UCSD-AML1 (cell line): Measurements from ENCODE around the gene BBX.

Experiments
- DNase-seq: peaks from one replicate; lab custom pipeline; 2025; ENCODE audit not compliant: unreplicated experiment; lab: John Stamatoyannopoulos, UW

The BBX gene

DNA sequence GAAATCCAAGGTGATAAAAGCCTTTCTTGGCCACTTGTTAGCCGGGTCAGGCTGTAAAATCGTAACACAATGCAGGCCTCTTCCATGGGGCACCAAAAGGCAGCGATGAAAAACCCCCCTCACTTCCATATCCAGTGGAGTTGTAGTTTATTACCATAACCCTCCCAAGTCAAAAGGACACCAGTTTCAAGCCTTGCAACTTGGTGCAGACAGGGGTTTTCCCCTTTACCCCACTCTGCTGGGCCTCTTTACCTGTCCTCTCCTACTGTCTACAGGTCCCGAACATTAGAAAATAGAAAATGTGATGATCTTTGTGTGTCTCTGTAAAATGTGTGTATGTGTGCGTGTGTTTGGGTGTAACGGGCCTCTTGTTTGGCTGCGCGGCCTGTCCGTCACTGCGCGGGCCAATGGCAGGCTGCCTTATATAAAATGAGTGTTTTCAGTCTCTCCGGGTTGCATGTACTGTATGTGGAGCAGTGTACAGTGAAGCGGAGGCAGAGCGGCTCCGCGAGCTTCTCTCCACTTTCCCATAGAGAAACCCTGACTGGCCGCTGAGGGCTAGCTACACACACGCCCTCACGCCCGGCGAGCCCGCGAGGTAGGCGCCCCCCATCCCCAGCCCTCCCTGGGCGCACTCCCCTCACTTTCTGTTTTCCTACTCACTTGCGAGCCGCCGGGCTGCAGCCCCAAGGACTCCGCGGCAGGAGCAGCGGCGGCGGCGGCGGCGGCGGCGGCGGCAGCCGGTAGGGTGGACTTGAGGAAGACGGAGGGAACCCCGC is at the start of gene BBX:
BBX (plus strand) TSS at position 453 of the 779 bp plus-strand sequence. CDS start 187,499 bp downstream, outside the sequence.
- DNase-seq = peak; percentile 92

DNA sequence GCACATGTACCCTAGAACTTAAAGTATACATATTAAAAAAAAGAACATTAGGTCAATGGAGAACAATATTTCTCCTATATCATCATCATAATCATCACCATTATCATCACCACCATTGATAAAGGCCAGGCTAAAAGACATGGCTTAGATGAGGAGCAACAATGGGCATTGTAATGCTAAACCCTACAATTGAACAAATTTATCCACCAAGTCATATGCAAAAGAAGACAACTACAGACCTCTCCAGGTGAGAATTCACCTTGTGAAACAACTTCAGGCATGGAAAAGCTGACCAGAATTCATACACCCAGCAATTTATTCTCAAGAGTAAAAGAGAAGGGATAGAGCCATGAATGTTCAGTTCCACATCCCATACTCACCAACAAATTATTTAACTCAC is 46.3 kb upstream of the BBX start:
- no peak for DNase-seq

DNA sequence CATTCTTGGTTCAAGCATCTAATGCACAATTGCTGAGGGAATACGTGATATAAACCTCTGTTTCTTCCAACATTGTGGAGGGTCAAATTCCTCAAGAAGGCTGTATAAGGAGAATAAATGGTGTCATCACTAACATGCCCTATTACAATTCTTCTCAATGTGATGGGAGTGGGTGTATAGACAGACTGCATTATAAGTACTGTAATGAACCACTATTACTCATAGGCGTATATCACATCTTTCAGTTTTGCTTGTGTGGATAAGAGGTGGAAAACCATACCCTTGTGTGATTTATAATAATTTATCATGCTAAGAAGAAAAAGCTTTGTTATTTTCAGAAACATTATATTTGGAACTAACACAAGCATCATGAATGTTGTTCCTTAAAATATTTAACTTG is 35.3 kb upstream of the BBX start:
- no peak for DNase-seq

DNA sequence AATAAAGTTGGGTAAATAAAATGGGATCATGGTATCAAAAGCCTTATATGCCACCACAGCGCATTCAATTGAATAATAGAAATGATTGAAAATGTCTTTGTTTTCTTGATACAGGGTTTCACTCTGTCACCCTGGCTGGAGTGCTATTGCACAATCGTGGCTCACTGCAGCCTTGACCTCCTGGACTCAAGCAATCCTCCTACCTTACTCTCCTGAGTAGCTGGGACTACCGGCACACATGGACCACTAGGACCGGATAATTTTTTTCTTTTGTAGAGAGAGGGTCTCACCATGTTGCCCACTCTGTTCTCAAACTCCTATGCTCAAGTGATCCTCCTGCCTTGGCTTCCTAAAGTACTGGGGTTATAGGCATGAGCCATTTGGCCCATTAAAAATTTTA is 33.8 kb upstream of the BBX start:
- no peak for DNase-seq

DNA sequence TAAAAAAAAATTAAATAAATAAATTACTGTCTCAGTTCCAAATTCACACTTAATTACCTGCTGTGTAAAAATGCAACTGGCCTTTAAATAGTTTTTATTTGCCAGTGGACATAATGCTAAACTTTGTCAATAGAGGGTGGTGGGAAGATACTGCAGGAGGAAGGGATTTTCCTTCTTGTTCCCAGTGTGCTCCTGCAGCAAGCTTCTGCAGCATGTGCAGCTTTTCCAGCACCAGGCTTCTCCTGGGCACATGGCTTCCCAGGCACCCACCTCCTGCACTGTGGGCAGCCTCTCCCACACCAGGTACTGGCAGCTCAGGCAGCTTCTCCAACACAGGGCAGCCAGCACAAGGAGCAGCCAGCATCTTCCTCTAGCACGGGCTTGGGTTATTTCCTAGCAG is 29.6 kb upstream of the BBX start:
- no peak for DNase-seq

DNA sequence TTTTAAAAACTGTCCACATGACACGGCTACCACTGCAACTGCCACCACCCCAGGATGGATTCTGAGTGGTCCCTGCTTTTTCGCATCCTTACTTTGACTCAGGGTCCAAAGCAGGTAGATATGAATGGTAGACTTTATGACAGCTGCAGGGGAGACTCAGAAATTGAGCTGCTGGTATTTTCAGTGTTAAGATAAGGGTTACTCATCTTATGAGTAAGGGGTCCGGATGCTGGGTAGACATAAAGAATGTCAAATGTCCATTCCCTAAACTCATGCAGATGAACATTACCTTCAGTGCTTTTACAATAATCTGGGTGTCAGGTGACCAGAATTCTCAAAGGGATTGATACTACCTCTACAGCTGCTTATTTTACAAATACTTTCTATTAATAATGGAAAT is 25.9 kb upstream of the BBX start:
- no peak for DNase-seq

DNA sequence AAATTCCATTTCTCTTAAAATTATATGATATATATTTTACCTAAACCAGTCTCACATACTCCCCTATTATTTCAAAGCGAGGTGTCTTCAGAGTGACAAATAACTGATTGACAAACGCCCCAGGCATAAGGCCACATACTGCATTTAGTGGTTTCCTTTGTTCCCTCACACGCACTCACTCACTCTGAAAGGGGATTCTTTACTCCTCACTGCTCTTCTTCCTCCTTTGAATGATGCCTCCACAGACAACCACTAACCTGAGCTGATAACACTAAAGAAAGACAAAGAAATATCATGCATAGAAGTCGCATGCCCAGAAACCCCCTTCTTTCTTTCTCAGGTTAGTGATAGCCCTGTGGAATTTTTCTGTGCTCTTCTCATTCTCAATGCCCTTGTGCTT is 24.1 kb upstream of the BBX start:
- no peak for DNase-seq

DNA sequence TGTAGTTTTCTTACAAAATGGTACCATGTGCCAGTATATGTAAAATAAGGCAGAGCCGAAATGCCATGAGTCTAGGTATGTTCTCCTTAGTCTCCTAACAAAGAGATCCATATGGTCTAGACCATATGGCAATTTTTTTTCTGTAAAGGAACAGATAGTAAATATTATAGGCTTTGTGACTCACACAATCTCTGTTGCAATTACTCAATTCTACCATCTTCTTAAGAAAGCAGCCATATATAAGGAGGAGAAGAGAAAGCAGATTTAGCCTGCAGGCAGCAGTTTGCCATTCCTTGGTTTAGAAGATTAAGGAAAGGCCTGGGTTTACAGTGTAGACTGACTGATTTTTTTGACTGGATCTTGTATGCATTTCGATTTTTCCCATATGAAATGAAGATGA is 16.3 kb upstream of the BBX start:
- DNase-seq = no peak

DNA sequence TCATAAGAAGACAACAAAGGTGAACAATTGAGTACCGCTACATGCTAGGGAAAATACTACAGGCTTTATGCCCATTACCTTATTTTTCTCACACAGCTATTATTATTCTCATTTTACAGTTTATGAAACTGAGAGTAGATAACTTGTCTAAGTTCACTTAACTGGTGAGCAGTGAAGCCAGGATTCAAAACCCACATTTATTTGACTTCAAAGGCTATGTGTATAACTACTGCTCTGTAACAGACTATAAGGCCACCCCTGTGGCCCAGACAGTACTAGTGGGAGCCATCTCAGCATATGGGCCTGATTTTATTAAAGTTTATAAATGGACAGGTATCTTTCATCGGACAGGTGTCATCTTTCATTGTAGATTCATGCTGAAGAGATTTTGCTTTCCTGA is 14.4 kb upstream of the BBX start:
- DNase-seq = no peak

DNA sequence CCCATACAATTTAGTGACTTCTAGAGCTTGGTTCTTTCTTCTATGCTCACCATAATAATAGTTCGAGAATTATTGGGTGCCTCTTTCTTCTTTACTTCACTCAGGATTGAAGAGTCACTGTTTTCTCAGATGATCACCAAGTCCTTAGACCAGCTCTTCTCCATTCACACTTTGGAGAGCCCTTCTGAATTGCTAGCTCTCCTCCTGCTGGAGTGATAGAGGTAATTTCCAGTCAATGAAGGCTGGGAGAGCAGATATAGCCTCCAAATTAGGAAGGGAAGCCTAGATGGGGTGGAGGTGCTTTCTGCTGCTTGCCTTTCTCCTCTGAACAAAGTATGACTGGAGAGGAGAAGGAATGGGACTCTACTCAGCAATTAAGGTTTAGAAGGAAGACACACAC is 10.7 kb upstream of the BBX start:
- DNase-seq = no peak

DNA sequence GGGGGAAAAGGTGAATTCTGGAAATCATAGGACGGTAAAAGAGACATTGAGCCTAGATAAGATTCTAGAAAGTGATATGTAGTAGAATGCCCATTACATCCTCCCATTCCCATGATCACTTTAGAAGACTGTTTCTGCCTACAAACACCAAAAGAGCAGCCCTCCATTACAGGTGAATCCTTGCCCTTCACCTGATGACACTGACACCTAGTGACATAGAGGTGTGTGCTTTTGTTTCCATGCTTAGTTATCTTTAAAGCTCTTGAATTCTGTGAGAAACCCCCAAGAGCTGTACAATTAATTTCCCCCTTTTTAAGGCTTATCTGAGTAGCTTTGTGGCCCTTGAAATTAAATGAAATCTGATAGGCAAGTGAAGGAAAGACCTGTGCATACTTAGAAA is 8.3 kb upstream of the BBX start:
- no peak for DNase-seq

DNA sequence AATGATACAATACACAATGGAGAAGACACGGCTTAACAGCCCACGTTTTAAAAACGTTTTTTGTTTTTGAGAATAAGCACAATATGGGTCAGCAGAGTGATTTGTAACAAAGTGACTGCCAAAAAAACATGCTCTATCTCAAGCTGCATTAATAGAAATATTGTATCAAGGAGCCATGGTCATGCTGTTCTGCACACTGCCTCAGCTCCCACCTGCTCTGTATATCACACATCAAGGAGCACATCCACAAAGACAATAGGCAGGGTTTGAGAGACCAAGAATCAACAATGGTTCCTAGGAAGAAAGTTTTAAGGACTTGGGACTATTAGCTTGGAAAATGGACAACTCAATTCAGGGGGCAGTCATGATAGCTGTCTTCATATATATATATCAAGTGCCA is 6.3 kb upstream of the BBX start:
- DNase-seq = no peak

DNA sequence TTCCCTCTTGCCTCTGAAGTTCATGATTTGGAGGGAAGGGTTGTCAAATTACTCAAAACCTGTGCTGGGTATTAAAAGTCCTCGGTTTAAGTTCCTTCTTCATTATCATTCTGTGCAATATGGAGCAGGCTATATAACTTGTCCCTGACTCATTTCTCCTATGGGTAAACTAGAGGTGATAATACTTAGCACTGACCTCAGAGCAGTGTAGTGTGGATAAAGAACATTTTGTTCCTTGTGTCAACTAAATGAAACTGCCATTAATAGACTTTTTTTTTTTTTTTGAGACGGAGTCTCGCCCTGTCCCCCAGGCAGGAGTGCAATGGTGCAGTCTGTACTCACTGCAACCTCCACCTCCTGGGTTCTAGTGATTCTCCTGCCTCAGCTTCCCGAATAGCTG is 2.2 kb upstream of the BBX start:
- DNase-seq = no peak

DNA sequence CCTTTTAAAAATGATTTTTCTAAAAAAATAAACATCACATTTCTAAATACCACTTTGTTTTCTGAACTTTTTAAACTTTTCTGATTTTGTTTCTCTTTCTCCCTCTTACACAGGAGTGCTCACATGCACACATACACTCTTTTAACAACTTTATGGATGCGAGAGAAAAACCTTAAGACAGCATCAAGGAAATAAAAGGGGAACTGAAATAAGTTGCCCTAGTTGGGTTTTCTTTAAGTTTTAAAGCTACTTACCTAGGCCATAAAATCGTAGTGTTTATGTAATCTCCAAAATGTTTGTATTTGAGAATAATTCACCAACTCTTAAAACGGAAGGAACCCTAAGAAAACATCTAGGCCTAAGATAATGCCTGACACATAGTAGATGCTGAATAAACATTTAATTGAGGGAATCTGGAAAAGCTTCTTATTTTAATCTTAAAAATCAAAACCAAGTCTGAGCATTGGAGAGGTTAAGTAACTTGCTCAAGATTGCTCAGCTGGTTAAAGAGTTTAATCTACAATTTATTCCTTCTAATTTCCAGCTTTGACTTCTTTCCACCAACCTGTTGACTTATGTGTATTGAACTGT is 1.2 kb upstream of the BBX start:
- DNase-seq = no peak

DNA sequence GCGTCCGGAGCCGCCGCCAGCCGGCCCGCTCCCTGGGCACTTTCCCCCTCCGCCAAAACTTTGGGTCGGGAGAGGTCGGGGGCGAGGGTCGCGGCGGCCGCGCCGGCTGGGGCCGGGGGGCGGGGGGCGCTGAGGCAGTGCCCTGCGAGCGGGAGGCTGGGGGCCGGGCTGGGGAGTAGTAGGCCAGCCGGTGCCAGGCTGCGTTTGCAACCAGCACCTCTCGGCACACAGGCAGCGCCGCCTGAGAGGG is 452 bp downstream of the BBX start:
- DNase-seq = no peak

DNA sequence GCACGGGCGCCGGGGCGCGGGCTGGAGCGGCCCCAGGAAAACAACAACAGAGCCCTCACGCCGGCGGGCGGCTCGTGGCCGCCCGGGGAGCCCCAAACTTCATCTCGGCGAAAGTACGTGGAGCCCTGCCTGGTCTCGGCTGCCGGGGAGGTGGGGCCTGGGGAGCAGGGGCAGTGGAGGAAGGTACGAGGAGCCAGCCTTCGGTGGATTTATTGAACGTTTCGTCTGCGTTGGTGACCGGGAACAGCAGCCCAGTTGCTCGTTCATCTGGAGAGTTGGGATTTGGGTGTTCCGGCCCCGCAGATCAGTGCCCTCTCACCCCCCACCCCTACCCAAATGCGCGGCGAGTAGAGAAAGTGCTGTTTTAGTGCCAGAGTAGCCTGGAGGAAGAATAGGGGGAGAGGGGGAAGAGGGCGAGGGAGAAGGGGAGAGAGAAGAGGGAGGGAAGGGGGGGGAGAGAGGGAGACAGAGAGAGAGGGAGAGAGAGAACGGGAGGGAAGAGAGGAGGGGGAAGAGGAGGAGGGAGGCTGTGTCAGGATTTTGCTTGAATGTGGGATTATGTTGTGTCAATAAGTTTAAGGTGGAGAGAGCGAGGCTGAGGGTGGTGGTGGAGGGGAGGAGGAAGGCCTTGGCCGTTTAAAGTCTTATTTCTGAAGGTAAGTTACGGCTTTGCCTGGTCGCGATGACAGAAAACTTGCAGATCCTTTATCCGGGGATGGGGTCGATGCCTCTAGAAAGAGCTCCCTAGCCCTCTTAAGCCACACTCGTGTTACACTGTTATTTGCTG is 970 bp downstream of the BBX start:
- DNase-seq = peak; percentile 73

DNA sequence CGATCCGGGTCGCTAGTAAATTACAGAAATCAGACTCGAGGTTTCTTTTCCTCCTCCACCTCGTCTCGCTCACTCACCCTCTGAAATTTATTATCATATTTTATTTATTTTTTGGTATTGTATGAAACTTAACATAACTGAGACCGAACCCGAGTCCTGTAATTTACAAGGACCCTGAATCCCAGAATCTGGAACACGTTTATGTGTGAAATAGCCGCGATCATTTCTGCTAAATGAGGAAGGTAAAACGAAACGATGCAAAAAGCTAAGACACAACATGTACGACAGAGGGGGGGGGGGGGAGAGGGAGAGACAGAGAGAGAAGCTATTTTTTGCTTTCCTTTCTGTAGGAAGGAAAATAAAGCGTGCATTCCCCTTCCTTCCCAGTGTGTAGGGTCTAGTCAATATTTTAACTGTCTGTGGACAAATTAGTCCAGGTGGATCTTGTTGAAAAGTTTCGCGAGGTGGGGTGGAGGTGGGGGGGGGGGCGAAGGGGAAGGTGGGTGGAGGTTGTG is 1.6 kb downstream of the BBX start:
- no peak for DNase-seq

DNA sequence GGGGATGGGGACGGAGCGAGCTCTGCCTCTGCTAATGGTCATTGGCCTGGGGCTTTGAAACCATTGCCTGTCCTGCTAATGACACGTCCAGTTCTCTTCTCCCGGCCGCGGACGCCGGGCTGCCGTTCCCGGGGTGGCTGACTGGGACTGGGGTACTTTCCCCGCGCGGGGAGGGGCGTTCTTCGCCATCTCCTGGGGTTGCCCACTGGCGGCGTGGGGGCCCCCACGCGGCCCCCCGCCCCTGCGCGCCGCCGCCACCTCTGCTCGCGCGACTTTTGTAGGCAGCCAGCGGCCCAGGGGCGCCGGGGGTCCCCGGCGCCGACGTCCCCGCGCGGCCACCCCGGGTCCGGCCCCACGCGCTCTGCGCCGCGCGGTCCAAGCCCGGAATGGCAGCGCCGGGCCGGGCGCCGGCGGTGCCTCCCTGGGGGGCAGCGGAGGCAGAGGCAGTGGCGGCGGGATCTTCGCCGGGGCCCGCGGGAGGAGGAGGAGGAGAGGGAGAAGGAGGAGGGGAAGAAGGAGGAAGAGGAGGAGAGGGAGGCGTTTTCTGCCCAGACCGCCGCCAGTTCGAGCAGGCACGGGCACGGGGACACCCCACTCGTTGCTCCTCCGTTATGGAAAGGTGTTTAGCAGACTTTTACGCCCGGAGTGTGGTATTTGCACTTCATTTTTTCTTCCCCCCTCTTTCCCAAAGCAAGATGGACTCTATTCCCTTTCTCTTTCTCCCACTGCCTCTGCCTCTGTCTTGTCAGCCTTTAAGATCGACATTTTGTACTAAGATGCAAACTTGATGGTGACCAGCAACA is 2.3 kb downstream of the BBX start:
- DNase-seq = peak; percentile 40

DNA sequence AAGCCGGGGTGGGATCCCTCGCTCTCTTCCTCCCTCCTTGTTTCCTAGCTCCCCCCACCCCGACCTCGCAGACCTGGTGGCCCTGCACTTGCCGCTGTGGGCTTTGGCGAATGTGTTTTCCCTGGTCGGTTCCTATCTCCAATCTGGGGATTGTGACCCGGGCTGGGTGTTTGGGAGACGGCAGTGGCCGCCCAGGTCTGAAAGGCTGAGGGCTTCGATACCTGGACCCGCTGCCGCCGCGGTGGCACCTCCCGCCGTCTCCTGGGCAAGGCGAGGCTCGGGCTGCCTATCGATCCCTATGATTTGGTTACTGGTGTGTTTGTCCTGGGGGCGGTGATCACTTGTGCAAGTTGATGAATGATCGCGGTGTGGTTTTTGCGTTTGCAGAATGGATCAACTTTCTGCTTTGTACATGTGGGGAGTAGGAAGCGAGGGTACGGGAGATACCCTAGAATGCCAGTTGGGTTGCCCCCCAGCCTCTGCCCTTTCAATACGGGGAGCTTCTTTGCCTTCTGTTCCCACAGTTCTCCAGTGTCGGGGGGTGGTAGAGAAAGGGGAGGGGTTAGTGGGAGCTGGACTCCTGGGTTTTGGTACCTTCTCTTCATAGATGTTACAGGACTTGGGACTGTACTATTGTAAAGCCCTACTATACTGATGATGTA is 3.0 kb downstream of the BBX start:
- peak; percentile 37 for DNase-seq

DNA sequence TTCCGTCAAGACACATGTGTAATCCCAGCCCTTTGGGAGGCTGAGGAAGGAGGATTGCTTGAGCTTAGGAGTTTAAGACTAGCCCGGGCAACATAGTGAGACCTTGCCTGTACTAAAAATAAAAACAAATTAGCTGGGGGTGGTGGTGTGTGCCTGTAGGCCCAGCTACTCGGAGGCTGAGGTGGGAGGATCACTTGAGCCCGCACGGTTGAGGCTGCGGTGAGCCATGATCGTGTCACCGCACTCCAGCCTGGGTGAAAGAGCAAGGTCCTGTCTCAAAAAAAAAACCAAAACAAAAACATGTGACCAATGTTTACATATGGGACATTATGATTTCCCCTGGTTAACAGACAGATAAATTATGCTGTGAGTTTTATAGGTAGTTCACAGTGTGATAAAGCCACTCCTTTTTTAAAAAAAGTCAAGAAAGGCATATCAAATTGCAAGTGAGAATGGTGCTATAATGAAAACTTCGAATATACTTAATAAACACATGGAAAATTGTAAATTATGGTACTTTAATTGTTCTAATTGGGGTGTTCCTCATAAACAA is 9.2 kb downstream of the BBX start:
- no peak for DNase-seq

DNA sequence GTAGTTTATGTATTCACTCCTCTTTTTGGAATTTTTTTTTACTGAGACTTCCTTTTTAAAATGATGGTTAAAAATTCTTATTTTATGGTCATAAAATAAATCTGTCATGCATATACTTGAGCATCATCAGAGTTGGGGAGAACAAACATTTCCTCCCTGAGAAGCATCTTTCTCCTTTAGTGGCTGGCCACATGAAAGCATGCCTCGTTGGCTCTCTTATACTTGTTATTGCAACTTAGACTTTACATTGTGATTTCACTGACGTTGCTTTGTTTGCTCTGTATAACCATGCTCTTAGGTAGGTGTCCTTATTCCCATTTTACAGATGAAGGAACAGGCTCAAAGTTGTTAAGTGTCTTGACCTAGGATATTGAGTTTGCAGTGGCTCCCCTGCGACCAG is 18.1 kb downstream of the BBX start:
- no peak for DNase-seq
